GM18508 (cell line): ENCODE results near the gene C7orf33.
"Not testable (repeated sequence)": the region's sequence is repeated elsewhere in the genome, so short reads cannot be mapped to it uniquely, and the experiment has no call there.

ENCODE experiments used
- ATAC-seq: cut with Tn5 transposase; IDR thresholded peaks from one replicate; pipeline ENCODE4 v1.9.1; 2021; ENCODE audit warnings: moderate number of reproducible peaks; ENCODE audit not compliant: insufficient read depth, unreplicated experiment

C7orf33 gene, protein sequence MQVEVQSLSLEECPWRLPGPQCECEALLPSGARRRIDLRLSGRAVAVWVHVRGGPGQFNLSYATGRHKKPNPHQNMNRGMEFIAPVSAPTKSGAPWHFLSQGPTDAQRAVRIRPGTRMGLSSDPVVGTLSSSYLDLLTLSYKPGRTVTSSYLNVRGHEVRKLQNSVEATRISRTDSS

GRCh38 chr7:148590471-148590870, at the start of gene C7orf33:
C7orf33 (plus strand) TSS chr7:148590766; CDS start chr7:148590926, 160 bp downstream.
- ATAC-seq = no peak

DNA sequence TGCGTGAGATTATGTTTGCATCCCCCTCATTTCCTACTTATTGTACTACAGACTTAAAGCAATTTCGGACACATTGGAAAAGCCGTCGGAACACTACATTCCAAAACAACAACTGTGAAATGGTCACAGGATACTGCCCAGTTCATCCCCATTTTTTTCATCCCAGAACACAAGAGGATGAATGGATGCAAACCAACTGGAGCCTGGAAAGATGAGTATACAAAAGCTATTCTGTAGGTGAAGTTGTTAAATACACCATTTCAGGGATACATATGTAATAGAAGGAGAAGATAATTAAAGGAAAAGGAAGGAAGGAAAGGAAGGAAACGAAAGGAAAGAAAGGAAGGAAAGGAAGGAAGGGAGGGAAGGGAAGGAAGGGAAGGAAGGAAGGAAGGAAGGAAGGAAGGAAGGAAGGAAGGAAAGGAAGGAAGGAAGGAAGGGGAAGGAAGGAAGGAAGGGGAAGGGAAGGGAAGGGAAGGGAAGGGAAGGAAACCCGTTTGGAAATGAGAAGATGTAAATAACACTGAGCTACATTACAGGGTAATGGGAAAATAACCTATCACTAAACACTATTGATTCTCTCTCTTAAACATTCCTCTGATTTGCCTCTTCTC, 48.6 kb upstream of the C7orf33 start:
- no peak for ATAC-seq

DNA sequence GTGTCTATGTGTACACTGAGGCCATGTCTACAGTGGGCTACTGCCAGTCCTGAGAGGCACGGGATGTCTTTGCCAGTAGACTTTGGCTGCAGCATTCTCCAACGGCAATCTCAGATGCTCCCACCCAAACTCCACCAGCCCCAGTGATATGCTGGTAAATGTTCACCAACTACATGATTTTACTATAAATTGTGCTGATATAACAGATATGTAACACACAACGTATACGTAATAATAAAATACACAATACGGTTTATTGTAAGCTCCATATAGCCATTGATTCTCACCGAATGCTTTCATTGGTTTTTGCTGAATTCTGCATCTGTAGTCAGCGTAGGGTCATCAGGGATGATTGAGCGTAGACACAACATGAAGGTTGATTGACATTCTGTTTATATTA, 47.3 kb upstream of the C7orf33 start:
- no peak for ATAC-seq

DNA sequence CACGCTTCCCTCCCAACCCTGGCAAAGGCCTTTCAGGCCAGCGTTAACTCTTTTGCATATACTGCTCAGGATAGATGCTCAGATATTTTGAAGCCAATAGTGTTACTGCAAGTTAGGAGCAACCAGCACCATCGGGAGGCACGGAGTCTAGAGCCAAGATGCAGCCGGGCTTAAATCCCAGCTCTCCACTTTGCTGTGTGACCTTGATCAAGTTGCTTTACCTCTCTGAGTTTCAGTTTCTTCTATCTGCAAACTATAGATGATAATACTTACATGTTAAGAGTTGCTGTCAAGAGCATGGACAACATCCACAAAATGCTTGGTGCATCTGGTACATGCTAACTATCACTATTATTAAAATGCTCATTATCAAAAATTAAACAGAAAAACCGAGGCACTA, 45.4 kb upstream of the C7orf33 start:
- no peak for ATAC-seq

- no peak for ATAC-seq
Observed at GRCh38 chr7:148545932-148546331, 44.6 kb upstream of the C7orf33 start.

- no peak for ATAC-seq
Observed at GRCh38 chr7:148546857-148547256, 43.7 kb upstream of the C7orf33 start.

- no peak for ATAC-seq
Observed at GRCh38 chr7:148547951-148548350, 42.6 kb upstream of the C7orf33 start.

- no peak for ATAC-seq
Observed at GRCh38 chr7:148553979-148554378, 36.6 kb upstream of the C7orf33 start.

DNA sequence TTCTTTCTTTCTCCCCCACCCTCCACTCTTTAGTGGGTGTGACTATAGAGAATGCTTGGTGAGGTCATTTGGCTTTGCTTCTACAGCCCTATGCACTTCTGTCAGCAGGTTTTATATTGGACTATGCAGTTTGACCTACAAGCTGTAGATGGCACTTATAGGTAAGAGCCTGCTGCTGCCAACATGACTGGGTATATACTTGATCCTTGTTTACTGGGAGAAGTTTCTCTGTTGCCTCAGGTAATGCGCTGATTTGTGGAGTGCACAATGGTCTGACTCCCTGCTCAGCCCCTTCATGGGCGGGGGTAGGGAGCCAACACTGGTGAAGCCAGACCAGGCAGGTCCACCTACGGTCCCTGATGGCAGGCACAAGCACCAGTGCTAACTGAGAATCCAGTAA, 33.7 kb upstream of the C7orf33 start:
- no peak for ATAC-seq

GRCh38 chr7:148558914-148559313, 31.7 kb upstream of the C7orf33 start:
- no peak for ATAC-seq

DNA sequence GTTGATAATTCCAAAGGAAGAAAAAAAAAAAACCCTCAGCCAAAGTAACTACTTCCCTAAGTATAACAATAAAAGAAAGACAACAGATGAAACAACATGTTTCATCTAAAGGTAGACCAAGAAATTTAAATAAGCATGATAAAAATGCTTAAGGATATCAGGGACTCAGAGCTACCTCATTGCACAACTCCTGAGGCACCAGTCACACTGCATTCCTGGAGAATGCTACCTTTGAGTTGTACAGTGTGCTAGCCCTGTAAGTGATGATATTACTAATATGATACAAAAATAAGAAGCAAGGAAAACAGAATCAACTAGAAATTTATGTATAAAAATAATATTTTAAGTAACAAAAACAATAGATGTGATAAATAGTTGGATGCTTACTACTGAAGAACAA, 29.5 kb upstream of the C7orf33 start:
- no peak for ATAC-seq

GRCh38 chr7:148563583-148564274, 26.8 kb upstream of the C7orf33 start:
- no peak for ATAC-seq

DNA sequence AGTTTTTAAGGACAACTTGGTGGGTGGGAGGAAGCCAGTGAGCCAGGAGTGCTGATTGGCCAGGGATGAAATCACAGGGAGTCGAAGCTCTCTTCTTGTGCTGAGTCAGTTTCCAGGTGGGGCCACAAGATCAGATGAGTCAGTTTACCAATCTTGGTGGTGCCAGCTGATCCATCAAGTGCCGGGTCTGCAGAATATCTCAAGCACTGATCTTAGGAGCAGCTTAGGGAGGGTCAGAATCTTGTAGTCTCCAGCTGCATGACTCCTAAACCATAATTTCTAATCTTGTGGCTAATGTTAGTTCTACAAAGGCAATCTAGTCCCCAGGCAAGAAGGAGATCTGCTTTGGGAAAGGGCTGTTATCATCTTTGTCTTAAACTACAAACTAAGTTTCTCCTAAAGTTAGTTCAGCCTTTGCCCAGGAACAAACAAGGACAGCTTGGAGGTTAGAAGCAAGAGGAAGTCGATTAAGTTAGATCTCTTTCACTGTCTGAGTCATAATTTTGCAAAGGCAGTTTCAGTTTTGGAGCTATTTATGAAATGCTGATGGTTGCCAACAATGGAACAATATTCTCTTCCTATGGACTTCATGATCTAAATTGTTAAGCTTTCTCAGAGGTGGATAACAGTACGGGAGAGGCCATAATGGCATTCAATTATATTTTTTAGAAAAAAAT, 26.2 kb upstream of the C7orf33 start:
- peak; percentile 76 for ATAC-seq

- no peak for ATAC-seq
Observed at GRCh38 chr7:148566736-148567135, 23.8 kb upstream of the C7orf33 start.

DNA sequence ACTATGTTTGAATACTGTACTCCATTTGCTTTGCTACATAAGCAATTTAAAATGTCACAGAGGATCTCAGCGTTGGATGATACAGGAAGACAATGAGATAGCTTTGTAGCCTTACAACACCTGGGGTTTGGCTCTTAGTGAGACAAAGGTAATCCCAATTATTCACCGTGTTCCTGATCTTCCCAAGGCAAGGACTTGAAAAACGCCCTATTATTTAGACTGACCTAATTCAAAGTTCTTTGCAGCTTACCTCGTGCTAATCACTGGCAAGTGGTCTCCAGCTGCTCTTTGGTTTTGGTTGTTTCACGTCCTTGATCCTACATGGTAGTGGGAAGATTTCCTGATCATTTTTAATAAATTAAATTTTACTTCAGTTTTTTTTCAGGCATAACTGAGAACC, 23.0 kb upstream of the C7orf33 start:
- ATAC-seq = no peak

DNA sequence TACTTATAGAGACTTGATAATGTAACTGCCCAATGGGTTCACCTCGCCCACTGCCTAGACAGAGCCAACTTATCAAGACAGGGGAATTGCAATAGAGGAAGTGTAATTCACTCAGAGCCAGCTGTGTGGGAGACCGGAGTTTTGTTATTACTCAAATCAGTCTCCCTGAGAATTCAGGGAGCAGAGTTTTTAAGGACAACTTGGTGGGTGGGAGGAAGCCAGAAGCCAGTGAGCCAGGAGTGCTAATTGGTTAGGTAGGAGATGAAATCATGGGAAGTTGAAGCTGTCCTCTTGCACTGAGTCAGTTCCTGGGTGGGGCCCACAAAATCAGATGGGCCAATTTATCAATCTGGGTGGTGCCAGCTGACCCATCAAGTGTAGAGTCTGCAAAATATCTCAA, 20.1 kb upstream of the C7orf33 start:
- ATAC-seq = no peak

- ATAC-seq = not testable (repeated sequence)
Observed at GRCh38 chr7:148570973-148571372, 19.6 kb upstream of the C7orf33 start.

- ATAC-seq = no peak
Observed at GRCh38 chr7:148571381-148571780, 19.2 kb upstream of the C7orf33 start.

GRCh38 chr7:148572067-148572522, 18.5 kb upstream of the C7orf33 start:
- no peak for ATAC-seq

GRCh38 chr7:148573581-148573980, 17.0 kb upstream of the C7orf33 start:
- ATAC-seq = not testable (repeated sequence)
